DMS153 treated with DMSO at 0.1 percent for 48 hours (cell line): ENCODE data around the gene CSRP1.
"Not testable (repeated sequence)": the region's sequence is repeated elsewhere in the genome, so short reads cannot be mapped to it uniquely, and the experiment has no call there.

ENCODE experiments used
- DNase-seq: peaks from one replicate; lab custom pipeline; 2025; ENCODE audit not compliant: unreplicated experiment; lab: John Stamatoyannopoulos, UW

CSRP1 gene

DNA sequence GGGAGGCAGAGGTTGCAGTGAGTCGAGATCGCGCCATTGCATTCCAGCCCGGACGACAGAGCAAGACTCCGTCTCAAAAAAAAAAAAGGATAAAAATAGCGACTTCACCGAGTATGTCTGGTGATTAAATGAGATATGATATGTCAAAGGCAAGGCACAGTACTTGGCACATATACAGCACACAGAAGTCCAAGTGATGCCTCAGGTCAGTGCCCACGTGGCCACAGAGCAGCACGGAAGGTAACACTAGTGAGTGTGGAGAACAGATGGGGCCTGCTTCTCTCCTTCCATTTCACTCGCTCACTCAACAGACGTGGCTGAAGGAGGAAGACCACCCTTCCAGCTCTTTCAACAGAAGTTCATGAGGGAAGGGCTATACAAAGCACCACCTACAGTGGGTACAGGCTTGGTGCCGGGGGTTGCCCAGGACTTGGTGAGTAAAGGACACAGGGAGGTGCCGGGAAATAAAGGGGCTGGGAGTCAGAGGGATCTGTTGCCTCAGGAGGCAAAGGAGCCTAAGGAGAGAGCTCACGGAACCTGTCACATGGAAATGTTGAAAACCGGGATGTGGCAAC is 8.9 kb downstream of the CSRP1 start:
- no peak for DNase-seq

DNA sequence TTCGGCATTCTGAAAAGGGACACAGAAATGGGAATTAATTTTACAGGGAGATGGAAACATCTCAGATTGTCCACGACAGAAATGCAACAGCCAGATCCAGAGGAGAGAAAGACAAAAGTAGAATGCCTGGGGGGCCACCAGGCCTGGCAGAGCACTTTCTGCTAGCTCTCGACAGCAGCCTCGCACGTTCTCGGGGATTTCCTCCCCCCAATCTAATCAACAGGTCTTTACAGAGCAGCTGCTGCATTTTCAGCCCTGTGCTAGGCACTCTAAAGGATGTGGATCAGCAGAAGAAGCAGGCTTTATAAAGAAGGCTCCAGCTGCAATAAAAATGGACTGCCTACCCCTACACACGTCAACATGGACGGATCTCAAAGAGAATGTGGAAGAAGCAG is 10.6 kb downstream of the CSRP1 start:
- DNase-seq, result peak; percentile 64

DNA sequence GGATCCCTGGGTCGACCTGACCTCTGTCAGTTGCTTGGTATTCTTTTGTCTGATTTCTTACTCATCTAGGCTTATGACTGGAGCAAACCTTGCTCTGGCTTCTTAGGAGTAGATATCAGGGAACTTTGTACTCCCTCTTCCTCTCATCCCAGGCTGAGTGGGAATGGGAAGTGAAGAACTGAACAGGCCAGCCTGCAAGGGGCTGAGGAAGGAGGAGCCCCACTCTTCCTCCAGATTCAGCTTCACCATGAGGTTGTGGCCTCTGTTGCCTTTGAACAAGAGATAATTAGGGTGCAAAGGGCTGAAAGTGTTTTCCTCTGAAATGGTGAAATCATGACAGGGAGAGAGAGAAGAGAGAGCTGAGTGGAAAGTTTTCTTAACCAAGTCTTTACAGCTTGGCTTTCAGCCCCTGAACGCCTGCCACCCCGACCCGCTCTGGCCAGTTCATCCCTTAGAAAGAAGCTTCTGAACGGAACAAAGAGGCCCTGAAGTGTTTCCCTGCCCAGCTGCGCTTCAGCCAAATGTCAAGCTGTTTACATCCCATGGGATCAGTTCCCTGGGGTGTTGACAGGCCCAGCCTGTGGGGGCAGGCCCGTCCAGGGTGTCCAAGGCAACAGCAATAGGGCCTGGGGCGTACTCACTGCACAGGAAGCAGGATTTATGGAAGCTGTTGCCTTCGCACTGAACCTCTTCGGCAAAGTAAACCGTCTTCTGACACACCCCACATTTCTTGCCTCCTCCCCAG is 11.2 kb downstream of the CSRP1 start:
- peak; percentile 95 for DNase-seq

- DNase-seq, result no peak
These were observed 12.9 kb downstream of the CSRP1 start for GRCh38 chr1:201493757-201494617.

- DNase-seq, result not testable (repeated sequence)
These were observed 13.8 kb downstream of the CSRP1 start for GRCh38 chr1:201493026-201493656.

- DNase-seq, result no peak
These were observed 14.9 kb downstream of the CSRP1 start for GRCh38 chr1:201491896-201492511.

- DNase-seq, result no peak
These were observed 16.2 kb downstream of the CSRP1 start for GRCh38 chr1:201490708-201491131.

DNA sequence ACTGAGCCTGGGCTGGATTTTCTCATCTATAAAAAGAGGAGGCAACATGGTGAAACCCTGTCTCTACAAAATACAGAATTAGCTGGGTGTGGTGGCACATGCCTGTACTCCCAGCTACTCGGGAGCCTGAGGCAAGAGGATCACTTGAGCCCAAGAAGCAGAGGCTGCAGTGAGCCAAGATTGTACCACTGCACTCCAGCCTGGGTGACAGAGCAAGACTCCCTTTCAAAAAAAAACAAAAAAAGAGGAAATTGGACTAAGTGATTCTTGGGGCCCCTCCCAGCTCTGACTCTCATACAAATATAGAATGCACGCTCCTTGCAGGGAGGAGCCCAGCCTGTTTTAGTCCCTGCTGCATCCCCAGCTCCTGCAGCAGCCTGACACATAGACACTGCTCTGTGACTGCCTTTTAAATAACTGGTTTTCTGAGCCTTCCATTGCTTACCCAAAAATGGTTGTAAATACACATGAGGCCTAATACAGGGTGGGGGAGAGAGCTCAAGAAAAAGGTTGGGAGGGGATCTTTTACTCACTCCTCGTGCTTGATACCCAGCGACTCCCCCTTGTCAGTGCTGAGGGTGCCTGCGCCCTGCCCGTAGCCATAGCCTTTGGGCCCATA is 17.2 kb downstream of the CSRP1 start:
- no peak for DNase-seq

DNA sequence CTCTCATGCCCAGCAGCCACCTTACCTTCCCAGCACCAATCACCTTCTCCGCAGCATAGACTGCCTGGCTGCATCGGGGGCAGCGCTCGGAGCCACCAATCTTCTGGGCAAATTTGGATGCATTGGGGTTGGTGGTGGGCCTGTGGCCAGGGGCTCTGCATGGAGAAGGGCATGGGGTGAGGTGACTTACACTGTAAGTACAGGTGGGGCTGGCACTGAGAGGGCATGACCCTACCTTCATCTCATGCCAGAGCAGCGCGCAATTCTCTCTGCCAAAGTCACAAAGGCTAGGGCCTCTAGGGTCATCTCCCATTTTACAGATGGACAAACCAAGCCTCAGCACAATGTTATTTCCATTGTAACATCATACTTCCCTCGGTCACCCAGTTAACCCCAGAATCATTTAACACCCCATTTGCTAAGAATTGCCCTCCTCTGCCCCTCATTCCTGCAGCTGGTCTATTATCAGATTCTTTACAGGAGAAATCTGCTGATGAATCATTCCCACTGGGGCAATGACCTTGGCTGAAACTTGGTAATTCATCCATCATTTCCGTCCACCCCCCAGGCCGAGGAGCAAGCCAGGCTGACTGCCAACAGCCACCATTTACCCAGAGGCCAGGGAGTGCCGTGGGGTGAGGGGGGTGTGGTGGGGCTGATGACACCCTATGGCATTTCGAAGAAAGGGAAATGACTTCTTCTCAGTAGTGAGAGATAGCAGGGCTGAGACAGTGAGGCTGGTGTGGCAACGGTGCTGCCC is 17.9 kb downstream of the CSRP1 start:
- DNase-seq, result no peak

DNA sequence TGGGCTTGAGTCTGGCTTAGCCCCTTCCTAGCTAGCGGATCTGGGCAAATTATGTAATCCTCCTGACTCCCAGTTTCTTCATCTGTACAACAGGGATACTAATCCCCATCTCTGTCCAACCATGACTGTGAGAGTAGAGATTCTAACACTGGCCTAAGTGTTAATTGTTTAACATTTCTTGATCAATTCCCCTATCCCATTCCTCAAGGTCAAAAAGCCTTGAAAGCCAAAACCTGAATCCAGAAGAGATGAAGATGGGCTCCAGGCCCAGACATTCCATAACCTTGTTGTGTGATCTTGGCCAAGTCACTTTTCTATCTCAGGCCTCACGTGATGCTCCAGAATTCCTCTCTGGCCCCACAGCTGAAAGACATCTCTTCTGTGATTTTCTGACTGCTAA is 19.2 kb downstream of the CSRP1 start:
- DNase-seq, result no peak

DNA sequence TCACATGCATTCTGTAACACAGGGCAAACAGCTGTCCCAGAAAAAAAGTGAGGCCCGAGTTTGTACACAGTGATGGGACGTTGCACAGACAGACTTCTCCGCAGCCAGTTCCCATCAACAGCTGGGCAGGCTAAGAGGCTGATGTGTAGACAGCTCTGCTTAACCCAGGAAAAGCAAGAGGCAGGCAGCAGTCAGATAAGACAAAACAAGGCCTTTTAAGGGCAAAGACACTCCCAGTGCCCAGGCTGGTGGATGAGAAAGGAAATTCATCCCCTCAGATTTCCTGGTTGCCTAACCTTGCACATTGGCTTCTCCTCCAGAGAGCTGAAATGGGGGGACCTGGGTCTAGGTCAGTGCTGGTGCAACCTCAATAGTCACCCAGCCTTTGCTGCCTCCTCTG is 20.7 kb downstream of the CSRP1 start:
- DNase-seq, result no peak

GRCh38 chr1:201485184-201485774 is 21.6 kb downstream of the CSRP1 start:
- no peak for DNase-seq

DNA sequence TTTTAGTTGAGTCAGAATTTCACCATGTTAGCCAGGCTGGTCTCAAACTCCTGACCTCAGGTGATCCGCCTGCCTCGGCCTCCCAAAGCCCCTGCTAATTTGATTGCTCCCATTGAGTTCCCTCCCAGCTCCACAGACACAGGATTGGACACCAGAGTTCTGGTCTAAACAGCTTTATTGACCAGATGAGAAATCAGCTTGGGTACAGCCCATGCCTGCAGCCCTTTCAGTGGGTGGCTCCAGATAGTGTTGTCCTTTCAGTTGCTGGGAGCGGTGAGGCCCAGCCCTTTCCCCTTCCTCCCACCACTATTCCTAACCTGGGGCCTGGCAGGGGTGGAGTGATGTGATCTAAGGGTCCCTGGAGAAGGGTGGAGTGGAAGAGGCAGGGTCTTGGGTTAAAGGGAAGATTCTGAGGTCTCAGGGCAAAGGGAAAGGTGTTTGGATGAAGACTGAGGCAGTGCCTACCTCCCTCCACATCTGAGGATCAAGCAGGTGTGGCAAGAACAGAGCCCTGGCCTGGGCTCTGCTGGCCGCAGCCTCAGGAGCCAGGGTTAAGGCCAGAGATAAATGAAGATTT is 23.5 kb downstream of the CSRP1 start:
- no peak for DNase-seq

DNA sequence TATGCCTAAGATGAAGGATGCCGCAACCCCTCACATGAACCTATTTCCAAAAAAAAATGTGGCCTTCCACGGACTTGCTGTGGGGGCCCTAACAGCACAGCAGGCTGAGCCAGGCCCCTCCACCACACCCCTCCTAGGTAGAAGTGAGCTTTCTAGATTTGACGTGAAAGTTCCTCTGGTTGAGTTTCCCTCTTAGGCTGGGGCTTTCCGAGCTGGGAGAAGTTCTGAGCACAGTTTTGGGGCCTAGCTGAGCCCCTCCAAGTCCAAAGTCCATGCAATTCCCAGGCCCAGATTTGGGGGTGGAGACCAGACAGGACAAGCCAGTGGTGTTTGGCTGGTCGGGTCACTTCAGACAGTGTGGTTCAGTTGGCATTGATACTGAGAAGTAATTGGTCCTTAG is 24.2 kb downstream of the CSRP1 start:
- DNase-seq, result no peak

GRCh38 chr1:201481761-201482493 is 25.0 kb downstream of the CSRP1 start:
- DNase-seq, result peak; percentile 91

GRCh38 chr1:201481004-201481380 is 25.9 kb downstream of the CSRP1 start:
- DNase-seq, result no peak

- DNase-seq, result peak; percentile 97
These were observed 26.5 kb downstream of the CSRP1 start for GRCh38 chr1:201480231-201481003.
